PFSK-1 (cell line): ENCODE results near the gene PTPRN2.

Experiments
- REST ChIP-seq, 2 experiments: IDR thresholded peaks; 2 replicates each; pipeline versions ENCODE4 v1.6.1 to v1.8.0; 2011 to 2012; ENCODE audit warnings: low read depth in 2 of 2, low read length in 2 of 2, control low read depth in 1 of 2, inconsistent platforms in 1 of 2, mild to moderate bottlenecking in 1 of 2, moderate library complexity in 1 of 2; ENCODE audit not compliant: insufficient read depth in 1 of 2
- SIN3A ChIP-seq: IDR thresholded peaks from 2 replicates; pipeline ENCODE4 v1.6.1; 2012; ENCODE audit warnings: mild to moderate bottlenecking, low read length, moderate library complexity, borderline replicate concordance; ENCODE audit not compliant: insufficient read depth
- TAF1 ChIP-seq: IDR thresholded peaks from 2 replicates; pipeline ENCODE4 v1.6.1; 2012; ENCODE audit warnings: low read length, control low read depth, borderline replicate concordance; ENCODE audit not compliant: insufficient read depth

DNA sequence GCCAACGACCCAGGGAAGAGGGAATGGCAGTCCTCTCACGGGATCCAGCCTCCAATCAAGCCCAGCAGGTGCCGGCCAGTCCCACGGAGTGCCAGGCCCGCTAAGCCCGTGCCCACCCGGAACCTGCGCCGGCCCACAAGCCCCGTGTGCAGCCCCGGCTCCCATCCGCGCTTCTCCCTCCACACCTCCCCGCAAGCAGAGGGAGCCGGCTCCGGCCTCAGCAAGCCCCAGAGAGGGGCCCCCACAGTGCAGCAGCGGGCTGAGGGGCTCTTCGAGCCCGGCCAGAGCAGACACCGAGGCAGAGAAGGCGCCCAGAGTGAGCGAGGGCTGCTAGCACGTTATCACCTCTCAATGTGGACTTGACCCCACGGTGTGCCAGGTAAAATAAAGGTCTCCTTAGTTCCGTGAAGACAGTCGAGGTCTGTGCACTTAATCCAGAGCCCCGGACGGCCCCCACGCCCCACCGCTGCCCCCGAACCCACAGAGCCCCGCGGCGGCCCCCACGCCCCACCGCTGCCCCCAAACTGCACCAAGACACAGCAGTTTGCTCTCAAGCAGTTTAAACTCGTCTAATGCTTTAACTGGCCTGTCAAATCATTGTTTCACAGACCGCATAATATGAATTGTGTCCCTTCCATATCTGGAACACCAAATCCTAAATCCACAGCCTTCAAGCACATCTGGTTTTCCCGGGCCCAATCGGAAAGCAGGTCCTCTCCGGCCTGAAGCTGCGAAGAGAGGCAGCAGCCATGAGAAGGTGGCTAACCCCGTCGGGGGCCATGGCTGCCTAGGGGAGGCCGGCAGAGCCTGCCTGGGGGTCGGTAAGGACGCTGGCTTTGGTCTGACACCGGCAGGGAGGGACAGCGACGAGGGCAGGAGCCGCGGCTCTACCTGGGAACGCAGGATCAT, 307.8 kb downstream of the PTPRN2 start:
- no peak for TF ChIP-seq TAF1
- no peak for TF ChIP-seq REST (IDR thresholded peaks at IDR 0.05; ENCODE audit: insufficient read depth in 1 of 2, low read depth in 2 of 2, low read length in 2 of 2)
- TF ChIP-seq SIN3A = no peak
